HEK293 (cell line): Measurements from ENCODE around the gene PCBP3.

Experiments used
- CTCF ChIA-PET: fragments of 350-600 bp; formaldehyde crosslinking; extraction: SDS; loops from one replicate; lab custom pipeline; 2021; ENCODE audit warnings: antibody characterized with exemption; lab: Yijun Ruan, JAX
- POLR2A ChIA-PET: fragments of 300-600 bp; formaldehyde crosslinking; extraction: SDS; loops from one replicate; lab custom pipeline; 2020; ENCODE audit warnings: antibody characterized with exemption, inconsistent platforms; lab: Yijun Ruan, JAX
- H3K27ac ChIP-seq: fragments of 200-500 bp; sonication (Bioruptor generic); 2 replicates; pipeline ENCODE4 v1.5.1; 2014; ENCODE audit warnings: low read depth, low read length, control low read depth, inconsistent platforms; ENCODE audit errors: extremely low read depth
- H3K36me3 ChIP-seq, 2 experiments: fragments of 200-500 bp in 1 of 2; sonication (Bioruptor generic) in 1 of 2; 1 replicate in 1 of 2; 2 replicates in 1 of 2; pipeline ENCODE4 v1.5.1; 2014 to 2017; ENCODE audit warnings: inconsistent platforms in 2 of 2, low read length in 2 of 2; ENCODE audit not compliant: control insufficient read depth in 2 of 2, insufficient read depth in 1 of 2
- H3K4me1 ChIP-seq: fragments of 200-500 bp; sonication (Bioruptor generic); 2 replicates; pipeline ENCODE4 v1.5.1; 2014; ENCODE audit warnings: mild to moderate bottlenecking, low read length, inconsistent platforms; ENCODE audit not compliant: control insufficient read depth, insufficient read depth
- H3K4me3 ChIP-seq: 2 replicates; pipeline ENCODE4 v1.5.1; 2011; ENCODE audit warnings: low read depth, mild to moderate bottlenecking, control low read depth, low read length, moderate library complexity
- H3K9me3 ChIP-seq: fragments of 200-500 bp; sonication (Bioruptor generic); 2 replicates; pipeline ENCODE4 v1.5.1; 2014; ENCODE audit warnings: low read depth, low read length, inconsistent platforms; ENCODE audit not compliant: control insufficient read depth, insufficient read depth
- ATF2 ChIP-seq: fragments of 450-650 bp; formaldehyde crosslinking; IDR thresholded peaks from 2 replicates; pipeline ENCODE4 v1.5.1; 2016; ENCODE audit warnings: missing biosample characterization, missing genetic modification characterization, low read depth
- BCL11B ChIP-seq: fragments of 450-650 bp; formaldehyde crosslinking; IDR thresholded peaks from 2 replicates; pipeline ENCODE4 v1.5.1; 2016; ENCODE audit warnings: low read depth, missing biosample characterization, missing genetic modification characterization
- IKZF3 ChIP-seq: fragments of 450-650 bp; IDR thresholded peaks from 2 replicates; pipeline ENCODE4 v1.5.0; 2018; ENCODE audit warnings: missing biosample characterization, mild to moderate bottlenecking, missing genetic modification characterization, moderate library complexity
- KLF10 ChIP-seq: fragments of 450-650 bp; IDR thresholded peaks from 2 replicates; pipeline ENCODE4 v1.5.1; 2018; ENCODE audit warnings: missing biosample characterization, mild to moderate bottlenecking, missing genetic modification characterization
- KLF17 ChIP-seq: fragments of 450-650 bp; formaldehyde crosslinking; IDR thresholded peaks from 2 replicates; pipeline ENCODE4 v1.5.1; 2016; ENCODE audit warnings: missing biosample characterization, missing genetic modification characterization
- KLF9 ChIP-seq: fragments of 450-650 bp; formaldehyde crosslinking; IDR thresholded peaks from 2 replicates; pipeline ENCODE4 v1.5.1; 2016; ENCODE audit warnings: missing biosample characterization, missing genetic modification characterization, low read depth
- PRDM6 ChIP-seq: fragments of 450-650 bp; formaldehyde crosslinking; IDR thresholded peaks from 2 replicates; pipeline ENCODE4 v1.5.1; 2017; ENCODE audit warnings: missing biosample characterization, missing genetic modification characterization
- SP2 ChIP-seq: fragments of 450-650 bp; formaldehyde crosslinking; IDR thresholded peaks from 2 replicates; pipeline ENCODE4 v1.5.1; 2016; ENCODE audit warnings: missing biosample characterization, missing genetic modification characterization
- ZBTB11 ChIP-seq: fragments of 450-650 bp; formaldehyde crosslinking; conservative IDR thresholded peaks from 2 replicates; pipeline ENCODE4 v1.5.1; 2016; ENCODE audit warnings: low read depth, missing biosample characterization, missing genetic modification characterization
- ZNF10 ChIP-seq: fragments of 450-650 bp; formaldehyde crosslinking; IDR thresholded peaks from 2 replicates; pipeline ENCODE4 v1.5.1; 2017; ENCODE audit warnings: missing biosample characterization, missing genetic modification characterization
- ZNF23 ChIP-seq: fragments of 450-650 bp; formaldehyde crosslinking; IDR thresholded peaks from 2 replicates; pipeline ENCODE4 v1.5.1; 2016; ENCODE audit warnings: missing biosample characterization, missing genetic modification characterization, borderline replicate concordance
- ZNF335 ChIP-seq: fragments of 450-650 bp; formaldehyde crosslinking; conservative IDR thresholded peaks from 2 replicates; pipeline ENCODE4 v1.5.1; 2016; ENCODE audit warnings: missing biosample characterization, missing genetic modification characterization
- ZNF398 ChIP-seq: fragments of 450-650 bp; formaldehyde crosslinking; IDR thresholded peaks from 2 replicates; pipeline ENCODE4 v1.5.1; 2017; ENCODE audit warnings: missing biosample characterization, missing genetic modification characterization
- ZNF449 ChIP-seq: fragments of 450-650 bp; formaldehyde crosslinking; IDR thresholded peaks from 2 replicates; pipeline ENCODE4 v1.5.1; 2017; ENCODE audit warnings: missing biosample characterization, mild to moderate bottlenecking, missing genetic modification characterization, moderate library complexity
- ZNF544 ChIP-seq: fragments of 450-650 bp; formaldehyde crosslinking; IDR thresholded peaks from 2 replicates; pipeline ENCODE4 v1.5.0; 2017; ENCODE audit warnings: missing biosample characterization, missing genetic modification characterization
- ZNF600 ChIP-seq: fragments of 450-650 bp; formaldehyde crosslinking; IDR thresholded peaks from 2 replicates; pipeline ENCODE4 v1.5.1; 2016; ENCODE audit warnings: missing biosample characterization, missing genetic modification characterization
- ZNF624 ChIP-seq: fragments of 450-650 bp; formaldehyde crosslinking; IDR thresholded peaks from 2 replicates; pipeline ENCODE4 v1.5.1; 2017; ENCODE audit warnings: missing biosample characterization, missing genetic modification characterization
- ZNF639 ChIP-seq: fragments of 450-650 bp; formaldehyde crosslinking; IDR thresholded peaks from 2 replicates; pipeline ENCODE4 v1.5.1; 2016; ENCODE audit warnings: missing biosample characterization, missing genetic modification characterization
- ZSCAN23 ChIP-seq: fragments of 450-650 bp; formaldehyde crosslinking; IDR thresholded peaks from 2 replicates; pipeline ENCODE4 v1.5.1; 2016; ENCODE audit warnings: missing biosample characterization, missing genetic modification characterization

PCBP3 gene

GRCh38 chr21:45927851-45928850, 284.6 kb downstream of the PCBP3 start:
- ChIA-PET POLR2A (no interaction called here), CTCF (interaction anchor here (0.6 kb wide), 1 partner anchor 314 kb away, joined by 3 read pairs; no protein-coding TSS in a partner anchor)
- TF ChIP-seq SP2 (tag by site-specific recombination) (no peak), ZNF600 (tag by site-specific recombination) (no peak), ZNF398 (tag by site-specific recombination) (no peak), ZNF544 (tag by site-specific recombination) (no peak), IKZF3 (tag by site-specific recombination) (no peak), ZNF449 (tag by site-specific recombination) (no peak), ATF2 (tag by site-specific recombination) (no peak), PRDM6 (tag by site-specific recombination) (no peak), ZNF639 (no peak), ZNF335 (no peak), KLF9 (tag by site-specific recombination) (no peak), ZNF10 (no peak), ZNF624 (tag by site-specific recombination) (no peak)
- Histone ChIP-seq H3K27ac (no peak overlapping the region), H3K36me3 (no peaks in the 10 kb centered on the region), H3K4me3 (no peak overlapping the region), H3K9me3 (no peaks in the 10 kb centered on the region), H3K4me1 (no peaks in the 10 kb centered on the region)

- Histone ChIP-seq H3K36me3 (no peaks in the 10 kb centered on the region), H3K4me1 (no peaks in the 10 kb centered on the region)
- CTCF ChIA-PET: no interaction called here
- TF ChIP-seq KLF17 (tag by site-specific recombination) (no peak), BCL11B (tag by site-specific recombination) (no peak), SP2 (tag by site-specific recombination) (no peak), ZNF23 (tag by site-specific recombination) (no peak), ZSCAN23 (tag by site-specific recombination) (no peak), KLF10 (no peak), ZNF639 (no peak), ZBTB11 (tag by site-specific recombination) (no peak)
These were observed 285.9 kb downstream of the PCBP3 start for GRCh38 chr21:45929449-45929848.

More at GRCh38 chr21:45929449-45929848, 285.9 kb downstream of the PCBP3 start:
- POLR2A ChIA-PET: no interaction called here
- Histone ChIP-seq H3K4me3 (no peak overlapping the region), H3K27ac (no peak overlapping the region), H3K9me3 (no peaks in the 10 kb centered on the region)
